Measurements from ENCODE around the gene FAT2. TPM values are rescaled to one million over a fixed set of nuclear protein-coding genes. Genes with fewer than 3 reads are reported as not detected.

Gene FAT2
- total and polyA plus RNA-seq, 2 experiments from 2014 or later: 0.06 to 0.59 TPM

GRCh38 chr5:151602806-151603205 lies 11.7 kb upstream of the FAT2 start (continued):
- TF ChIP-seq ZNF462 (CRISPR knock-in tag; IDR thresholded peaks at IDR 0.05): no peak

- Histone ChIP-seq H4K20me1 (replicated peaks; ENCODE audit: insufficient read depth) (no peaks in the 10 kb centered on the region), H3K36me3 (ENCODE audit: insufficient read depth) (no peaks in the 10 kb centered on the region), H3K27me3 (ENCODE audit: insufficient read depth) (no peaks in the 10 kb centered on the region), H3K4me2 (no peak overlapping the region), H3K27ac (ENCODE audit: low read depth) (no peak overlapping the region), H3K9me2 (ENCODE audit: insufficient read depth) (no peaks in the 10 kb centered on the region), H3K79me2 (replicated peaks; ENCODE audit: insufficient read depth) (no peaks in the 10 kb centered on the region), H3F3A (replicated peaks; ENCODE audit: low read depth) (no peaks in the 10 kb centered on the region), H2AFZ (no peak overlapping the region), H3K4me1 (ENCODE audit: insufficient read depth) (peaks cover 16% of the 10 kb centered on the region), H3K4me3 (no peak overlapping the region)
- ATAC-seq (no peak), DNase-seq (ENCODE audit: low spot score) (no peak)
- Mint-ChIP-seq H3K27ac (no peak overlapping the region), H3K36me3 (ENCODE audit: low read depth) (no peaks in the 10 kb centered on the region), H3K9me3 (no peaks in the 10 kb centered on the region), H3K4me3 (no peak overlapping the region), H3K4me1 (peaks cover 23% of the 10 kb centered on the region), H3K27me3 (ENCODE audit: insufficient read depth, low read depth, poor library complexity) (no peaks in the 10 kb centered on the region)
- no peak for TF ChIP-seq ZNF114 (CRISPR knock-in tag; IDR thresholded peaks at IDR 0.05)
- no peak for TF ChIP-seq STAT1 (IDR thresholded peaks at IDR 0.05; ENCODE audit: unreplicated experiment)
- TF ChIP-seq REST (IDR thresholded peaks at IDR 0.05; ENCODE audit: unreplicated experiment): no peak
- no peak for TF ChIP-seq ETS1 (IDR thresholded peaks at IDR 0.05)
- no peak for TF ChIP-seq ZNF462 (CRISPR knock-in tag; IDR thresholded peaks at IDR 0.05)
Observed at GRCh38 chr5:151601391-151601790, 10.3 kb upstream of the FAT2 start.
